NT2/D1 (cell line): ENCODE results near the gene SRSF8.

Experiments
- SUZ12 ChIP-seq: IDR thresholded peaks from 2 replicates; pipeline ENCODE4 v1.6.1; 2011; ENCODE audit not compliant: insufficient read length, insufficient read depth; ENCODE audit errors: extremely low read depth
- YY1 ChIP-seq: IDR thresholded peaks from 2 replicates; pipeline ENCODE4 v1.6.1; 2011; ENCODE audit not compliant: insufficient read length, insufficient read depth
- ZNF274 ChIP-seq: IDR thresholded peaks from 2 replicates; pipeline ENCODE4 v1.6.1; 2011; ENCODE audit warnings: mild to moderate bottlenecking, low read depth, low read length

GRCh38 chr11:95091663-95092180 lies 25.0 kb downstream of the SRSF8 start:
- no peak for TF ChIP-seq YY1
- no peak for TF ChIP-seq ZNF274
- no peak for TF ChIP-seq SUZ12
